IPS DF 6.9 (cell line): ENCODE data around the gene CDH4.

Experiments
- DNase-seq: peaks from one replicate; pipeline ENCODE4 v3.0.0-alpha.2; 2013; ENCODE audit warnings: low read depth, low spot score
- H3K27ac ChIP-seq: one replicate; pipeline ENCODE4 v1.5.1; 2013; ENCODE audit warnings: low read length, control low read depth
- H3K27me3 ChIP-seq: 2 replicates; pipeline ENCODE4 v1.6.1; 2013; ENCODE audit warnings: mild to moderate bottlenecking, low read length; ENCODE audit not compliant: control insufficient read depth, insufficient read depth
- H3K36me3 ChIP-seq: 2 replicates; pipeline ENCODE4 v1.6.1; 2013; ENCODE audit warnings: low read length; ENCODE audit not compliant: control insufficient read depth, insufficient read depth
- H3K4me1 ChIP-seq: 2 replicates; pipeline ENCODE4 v1.6.1; 2013; ENCODE audit warnings: low read length; ENCODE audit not compliant: control insufficient read depth, insufficient read depth
- H3K4me3 ChIP-seq: 2 replicates; pipeline ENCODE4 v1.5.1; 2013; ENCODE audit warnings: mild to moderate bottlenecking, low read length
- H3K9me3 ChIP-seq: 2 replicates; pipeline ENCODE4 v1.6.1; 2013; ENCODE audit warnings: low read length, inconsistent platforms; ENCODE audit not compliant: control insufficient read depth, insufficient read depth
- WGBS: extraction: QIAGEN DNeasy Blood & Tissue Kit; methylation state at CpG from one replicate; pipeline ENCODE4 v1.1.7; 2013; ENCODE audit warnings: mixed read lengths, missing lambda C conversion rate; ENCODE audit not compliant: insufficient read length, insufficient coverage; 5-methylcytosine and 5-hydroxymethylcytosine counted together

The CDH4 gene

GRCh38 chr20:61279621-61280150 is 27.6 kb downstream of the CDH4 start:
- no peaks in the 10 kb centered on the region for H3K36me3 ChIP-seq
- H3K9me3 ChIP-seq = no peaks in the 10 kb centered on the region
- H3K27me3 ChIP-seq = no peaks in the 10 kb centered on the region
- no peaks in the 10 kb centered on the region; the same call in 1 of the 2 replicates for H3K4me1 ChIP-seq
- no CpG with 5 or more reads among the region's 17 CpGs for WGBS
- H3K27ac ChIP-seq = no peak overlapping the region
- DNase-seq = no peak
- no peak overlapping the region for H3K4me3 ChIP-seq

GRCh38 chr20:61280217-61280980 is 28.3 kb downstream of the CDH4 start:
- H3K4me3 ChIP-seq = no peak overlapping the region
- no peaks in the 10 kb centered on the region for H3K27me3 ChIP-seq
- no peak overlapping the region for H3K27ac ChIP-seq
- no peaks in the 10 kb centered on the region for H3K9me3 ChIP-seq
- no peaks in the 10 kb centered on the region for H3K36me3 ChIP-seq
- H3K4me1 ChIP-seq = no peaks in the 10 kb centered on the region; the same call in 1 of the 2 replicates
- no CpG with 5 or more reads among the region's 27 CpGs for WGBS
- no peak for DNase-seq

DNA sequence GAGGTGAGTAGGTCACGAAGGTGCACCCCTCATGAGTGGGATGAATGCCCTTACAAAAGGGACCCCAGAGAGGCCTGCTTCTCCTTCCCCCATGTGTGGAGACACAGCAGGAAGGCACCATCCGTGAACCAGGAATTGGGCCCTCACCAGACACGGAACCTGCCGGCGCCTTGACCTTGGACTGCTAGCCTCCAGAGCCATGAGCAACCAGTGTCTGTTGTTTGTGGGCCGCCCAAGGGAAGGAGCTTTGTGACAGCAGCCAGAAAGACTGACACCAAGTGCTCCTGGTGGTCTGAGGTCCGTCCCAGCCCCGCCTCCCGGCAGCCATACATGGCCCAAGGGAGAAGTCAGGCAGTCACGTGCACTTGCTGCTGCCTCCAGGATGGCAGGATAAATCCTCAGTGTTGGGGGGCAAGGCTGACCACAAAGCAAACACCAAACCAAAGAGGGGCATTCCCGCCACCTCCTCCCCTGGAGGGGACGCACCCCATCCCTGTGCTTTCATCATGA is 29.3 kb downstream of the CDH4 start:
- DNase-seq = no peak
- WGBS = no CpG with 5 or more reads among the region's 12 CpGs
- Histone ChIP-seq H3K36me3 (no peaks in the 10 kb centered on the region), H3K4me1 (no peaks in the 10 kb centered on the region; the same call in 1 of the 2 replicates), H3K9me3 (no peaks in the 10 kb centered on the region), H3K27ac (no peak overlapping the region), H3K27me3 (no peaks in the 10 kb centered on the region), H3K4me3 (no peak overlapping the region)

DNA sequence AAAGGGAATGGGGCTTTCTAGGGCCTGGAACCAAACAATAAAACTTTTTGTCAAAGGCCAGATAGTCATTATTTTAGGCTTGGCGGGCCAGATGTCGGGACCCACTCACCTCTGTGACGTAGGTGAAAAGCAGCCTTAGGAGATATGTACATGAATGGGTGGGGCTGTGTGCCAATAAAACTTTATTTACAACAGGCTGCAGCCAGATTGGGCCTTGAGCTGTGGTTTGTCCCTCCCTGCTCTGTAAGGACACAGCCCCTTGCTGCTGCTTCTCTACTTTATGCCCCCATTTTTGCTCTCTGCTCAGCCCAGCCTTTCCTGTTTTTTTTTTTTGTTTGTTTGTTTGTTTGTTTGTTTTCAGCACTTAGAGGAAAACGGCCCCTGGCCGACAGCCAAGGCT is 32.7 kb downstream of the CDH4 start:
- Histone ChIP-seq H3K27ac (no peak overlapping the region), H3K9me3 (no peaks in the 10 kb centered on the region), H3K4me3 (no peak overlapping the region), H3K4me1 (no peaks in the 10 kb centered on the region; the same call in 1 of the 2 replicates), H3K36me3 (no peaks in the 10 kb centered on the region), H3K27me3 (no peaks in the 10 kb centered on the region)
- DNase-seq = no peak
- no CpG with 5 or more reads among the region's 5 CpGs for WGBS

DNA sequence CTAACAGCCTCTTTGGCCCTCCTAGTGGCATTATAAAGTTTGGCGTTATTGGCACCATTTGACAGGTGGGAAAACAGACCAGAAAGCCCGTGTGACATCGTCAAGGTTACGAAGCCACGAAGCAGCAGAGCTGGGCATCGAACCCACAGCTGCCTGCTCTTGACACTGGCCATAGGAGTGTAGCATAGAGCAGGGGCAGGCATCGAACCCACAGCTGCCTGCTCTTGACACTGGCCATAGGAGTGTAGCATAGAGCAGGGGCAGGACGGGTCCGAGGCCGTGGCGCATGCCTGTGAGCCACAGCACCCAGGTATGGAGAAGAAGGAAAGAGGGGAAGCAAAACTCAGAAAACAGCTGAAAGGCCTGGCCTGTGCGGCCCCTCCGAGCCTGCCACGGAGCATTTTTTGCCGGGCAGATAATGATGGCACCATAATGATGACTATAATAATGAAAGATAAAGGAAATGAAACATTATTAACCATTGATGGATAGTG is 33.1 kb downstream of the CDH4 start:
- Histone ChIP-seq H3K9me3 (no peaks in the 10 kb centered on the region), H3K27me3 (no peaks in the 10 kb centered on the region), H3K4me1 (no peaks in the 10 kb centered on the region; the same call in 1 of the 2 replicates), H3K36me3 (no peaks in the 10 kb centered on the region), H3K27ac (no peak overlapping the region), H3K4me3 (no peak overlapping the region)
- WGBS = no CpG with 5 or more reads among the region's 15 CpGs
- no peak for DNase-seq

GRCh38 chr20:61285691-61286090 is 33.6 kb downstream of the CDH4 start:
- Histone ChIP-seq H3K4me1 (no peaks in the 10 kb centered on the region; the same call in 1 of the 2 replicates), H3K36me3 (no peaks in the 10 kb centered on the region), H3K4me3 (no peak overlapping the region), H3K27me3 (no peaks in the 10 kb centered on the region), H3K9me3 (no peaks in the 10 kb centered on the region), H3K27ac (no peak overlapping the region)
- DNase-seq = no peak
- WGBS = no CpG with 5 or more reads among the region's 8 CpGs

- Histone ChIP-seq H3K4me3 (no peak overlapping the region), H3K4me1 (no peaks in the 10 kb centered on the region; the same call in 1 of the 2 replicates), H3K36me3 (no peaks in the 10 kb centered on the region), H3K27ac (no peak overlapping the region), H3K9me3 (no peaks in the 10 kb centered on the region), H3K27me3 (no peaks in the 10 kb centered on the region)
- no CpG with 5 or more reads among the region's 15 CpGs for WGBS
- no peak for DNase-seq
Measured at GRCh38 chr20:61287583-61288275, 35.7 kb downstream of the CDH4 start.

- no peaks in the 10 kb centered on the region for H3K27me3 ChIP-seq
- no peak overlapping the region for H3K4me3 ChIP-seq
- H3K9me3 ChIP-seq = no peaks in the 10 kb centered on the region
- DNase-seq = no peak
- WGBS = no CpG with 5 or more reads among the region's 17 CpGs
- H3K27ac ChIP-seq = no peak overlapping the region
- no peaks in the 10 kb centered on the region for H3K36me3 ChIP-seq
- no peaks in the 10 kb centered on the region for H3K4me1 ChIP-seq
Measured at GRCh38 chr20:61288331-61288784, 36.3 kb downstream of the CDH4 start.

GRCh38 chr20:61289166-61289565 is 37.1 kb downstream of the CDH4 start:
- H3K27me3 ChIP-seq = no peaks in the 10 kb centered on the region
- H3K4me3 ChIP-seq = no peak overlapping the region
- H3K9me3 ChIP-seq = no peaks in the 10 kb centered on the region
- WGBS = no CpG with 5 or more reads among the region's 7 CpGs
- no peak for DNase-seq
- no peaks in the 10 kb centered on the region for H3K36me3 ChIP-seq
- H3K27ac ChIP-seq = no peak overlapping the region
- H3K4me1 ChIP-seq = no peaks in the 10 kb centered on the region

DNA sequence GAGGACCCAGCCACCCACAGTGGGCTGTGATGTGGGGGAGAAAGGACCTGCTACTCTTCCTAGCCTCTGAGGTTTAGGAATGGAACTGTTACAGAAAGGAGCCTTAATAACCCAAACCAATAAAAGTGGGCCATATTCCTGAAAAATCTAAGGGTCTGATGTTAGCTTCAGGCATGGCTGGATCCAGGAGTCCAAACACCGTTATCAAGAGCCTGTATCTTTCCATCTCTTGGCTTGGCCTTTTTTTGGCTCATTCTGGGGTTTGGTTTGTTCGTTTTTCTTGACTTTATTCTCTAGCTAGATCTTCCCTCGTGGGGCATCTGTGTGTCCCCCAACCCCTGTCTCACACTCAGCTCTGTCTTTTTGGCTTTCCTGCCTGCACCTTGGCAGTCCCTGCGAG is 38.7 kb downstream of the CDH4 start:
- no peak for DNase-seq
- WGBS = no CpG with 5 or more reads among the region's 4 CpGs

More for the DNA sequence above, 38.7 kb downstream of the CDH4 start:
- no peaks in the 10 kb centered on the region for H3K4me1 ChIP-seq
- H3K27ac ChIP-seq = no peak overlapping the region
- no peaks in the 10 kb centered on the region for H3K9me3 ChIP-seq
- no peak overlapping the region for H3K4me3 ChIP-seq
- H3K36me3 ChIP-seq = no peaks in the 10 kb centered on the region
- no peaks in the 10 kb centered on the region for H3K27me3 ChIP-seq
